HepG2 (cell line): ENCODE results near the gene DNMT1. TPM values are rescaled to one million over a fixed set of nuclear protein-coding genes. Genes with fewer than 3 reads are reported as not detected.

Experiments
- AGO1 ChIP-seq: fragments of 200-400 bp; formaldehyde crosslinking; IDR thresholded peaks from 2 replicates; pipeline ENCODE4 v1.6.1; 2017; ENCODE audit warnings: mild to moderate bottlenecking, low read depth, low read length, moderate library complexity; ENCODE audit not compliant: poor library complexity, severe bottlenecking
- E2F2 ChIP-seq: sonication (generic); formaldehyde crosslinking; IDR thresholded peaks from 2 replicates; pipeline ENCODE4 v1.4.0; 2020; ENCODE audit warnings: missing genetic modification reagents, borderline replicate concordance
- FOXK2 ChIP-seq: fragments of 450-650 bp; IDR thresholded peaks from 2 replicates; pipeline ENCODE4 v1.6.1; 2016
- JUNB ChIP-seq: sonication (generic); formaldehyde crosslinking; IDR thresholded peaks from 2 replicates; pipeline ENCODE4 v1.8.0; 2022; ENCODE audit warnings: missing genetic modification reagents, mild to moderate bottlenecking, borderline replicate concordance
- MIXL1 ChIP-seq: IDR thresholded peaks from 2 replicates; pipeline ENCODE4 v1.6.1; 2016
- NBN ChIP-seq: fragments of 450-650 bp; conservative IDR thresholded peaks from 2 replicates; pipeline ENCODE4 v1.6.1; 2017
- NFKBIZ ChIP-seq: IDR thresholded peaks from 2 replicates; pipeline ENCODE4 v1.6.1; 2018; ENCODE audit warnings: missing genetic modification reagents, missing compliant biosample characterization
- NPAS2 ChIP-seq: sonication (generic); formaldehyde crosslinking; IDR thresholded peaks from 2 replicates; pipeline ENCODE4 v1.8.0; 2022; ENCODE audit warnings: mild to moderate bottlenecking, missing genetic modification reagents, borderline replicate concordance
- PHF20 ChIP-seq: sonication (generic); formaldehyde crosslinking; IDR thresholded peaks from 2 replicates; pipeline ENCODE4 v1.5.0; 2020; ENCODE audit warnings: mild to moderate bottlenecking, missing genetic modification reagents
- PHF8 ChIP-seq: sonication (generic); formaldehyde crosslinking; IDR thresholded peaks from 2 replicates; pipeline ENCODE4 v1.5.0; 2020; ENCODE audit warnings: missing genetic modification reagents
- SALL2 ChIP-seq: sonication (generic); formaldehyde crosslinking; IDR thresholded peaks from 2 replicates; pipeline ENCODE4 v1.8.1; 2023; ENCODE audit warnings: mild to moderate bottlenecking, missing genetic modification reagents, inconsistent platforms
- SNAI1 ChIP-seq: sonication (generic); formaldehyde crosslinking; IDR thresholded peaks from 2 replicates; pipeline ENCODE4 v1.5.0; 2020; ENCODE audit warnings: mild to moderate bottlenecking, missing genetic modification reagents, borderline replicate concordance
- TCF7L2 ChIP-seq: IDR thresholded peaks from 2 replicates; pipeline ENCODE4 v1.6.1; 2011; ENCODE audit warnings: mild to moderate bottlenecking, low read depth, low read length, moderate library complexity
- UBTF ChIP-seq: sonication (generic); formaldehyde crosslinking; IDR thresholded peaks from 2 replicates; pipeline ENCODE4 v1.4.0; 2020; ENCODE audit warnings: mild to moderate bottlenecking, missing genetic modification reagents
- ZBTB37 ChIP-seq: sonication (generic); formaldehyde crosslinking; IDR thresholded peaks from 2 replicates; pipeline ENCODE4 v1.4.0; 2020; ENCODE audit warnings: mild to moderate bottlenecking, missing genetic modification reagents
- ZNF207 ChIP-seq: fragments of 450-650 bp; IDR thresholded peaks from 2 replicates; pipeline ENCODE4 v1.6.1; 2016; ENCODE audit warnings: antibody characterized with exemption, borderline replicate concordance
- ZNF232 ChIP-seq: sonication (generic); formaldehyde crosslinking; IDR thresholded peaks from 2 replicates; pipeline ENCODE4 v1.4.0; 2020; ENCODE audit warnings: missing genetic modification reagents, borderline replicate concordance
- ZNF256 ChIP-seq: sonication (generic); formaldehyde crosslinking; conservative IDR thresholded peaks from 2 replicates; pipeline ENCODE4 v1.4.0; 2020; ENCODE audit warnings: missing genetic modification reagents
- ZNF335 ChIP-seq: sonication (generic); formaldehyde crosslinking; IDR thresholded peaks from 2 replicates; pipeline ENCODE4 v1.4.0; 2020; ENCODE audit warnings: missing genetic modification reagents
- ZNF569 ChIP-seq: sonication (generic); formaldehyde crosslinking; IDR thresholded peaks from 2 replicates; pipeline ENCODE4 v1.5.0; 2020; ENCODE audit warnings: mild to moderate bottlenecking, missing genetic modification reagents, moderate library complexity, borderline replicate concordance
- ZNF576 ChIP-seq: sonication (generic); formaldehyde crosslinking; IDR thresholded peaks from 2 replicates; pipeline ENCODE4 v1.4.0; 2020; ENCODE audit warnings: mild to moderate bottlenecking, missing genetic modification reagents
- ZNF761 ChIP-seq: sonication (generic); formaldehyde crosslinking; conservative IDR thresholded peaks from 2 replicates; pipeline ENCODE4 v1.4.0; 2020; ENCODE audit warnings: mild to moderate bottlenecking, missing genetic modification reagents
- ZNF773 ChIP-seq: sonication (generic); formaldehyde crosslinking; IDR thresholded peaks from 2 replicates; pipeline ENCODE4 v1.4.0; 2020; ENCODE audit warnings: missing genetic modification reagents, borderline replicate concordance
- polyA plus RNA-seq, 8 experiments: library from polyadenylated mRNA; depleted of rRNA in 3 of 8; stranded (reverse) in 7 of 8; unstranded in 1 of 8; fragments of >200 nt; fragmentation: Illumina TruSeq in 4 of 8; extraction: Trizol in 4 of 8; gene quantifications; 2 replicates each; pipeline versions ENCODE4 v1.2.1 to v1.2.3, GENCODE V29; 2011 to 2016; ENCODE audit warnings: low read depth in 4 of 8, missing spikeins in 1 of 8, mixed read lengths in 1 of 8; ENCODE audit not compliant: insufficient read depth in 1 of 8
- total RNA-seq, 5 experiments: library from RNA; depleted of rRNA; stranded (reverse); fragments of >200 nt; fragmentation: Illumina TruSeq; extraction: Trizol; gene quantifications; 2 replicates each; pipeline ENCODE4 v1.2.3, GENCODE V29; 2016; ENCODE audit warnings: low read depth in 1 of 5

DNMT1 gene
- total and polyA plus RNA-seq, 2 of the 13 experiments (the other 11 are each of a cell fraction or from before 2014, with no cell fraction given) = 31.2 to 91.1 TPM

GRCh38 chr19:10194500-10195198, at the start of gene DNMT1 (continued):
- TF ChIP-seq ZBTB37 = no peak
- peak; percentile 52; the same call in 1 of the 2 replicates for TF ChIP-seq UBTF
- no peak for TF ChIP-seq NBN
- TF ChIP-seq PHF8 (CRISPR knock-in tag) = peak; percentile 89
- TF ChIP-seq ZNF569 = no peak
- TF ChIP-seq ZNF335 = no peak
- TF ChIP-seq SNAI1 (CRISPR knock-in tag) = no peak
- TF ChIP-seq JUNB (CRISPR knock-in tag) = peak; percentile 61; the same call in 1 of the 2 replicates
- TF ChIP-seq PHF20 (CRISPR knock-in tag) = peak; percentile 84
- TF ChIP-seq AGO1 = peak; percentile 48
- peak; percentile 54; the same call in 1 of the 2 replicates for TF ChIP-seq ZNF576 (CRISPR knock-in tag)
- TF ChIP-seq NFKBIZ = no peak; the same call in 1 of the 2 replicates
- peak; percentile 74 for TF ChIP-seq SALL2 (CRISPR knock-in tag)
- no peak for TF ChIP-seq ZNF207
- TF ChIP-seq ZNF773 (CRISPR knock-in tag) = no peak
- no peak for TF ChIP-seq NPAS2 (CRISPR knock-in tag)
- TF ChIP-seq MIXL1 = no peak
- no peak for TF ChIP-seq TCF7L2
- TF ChIP-seq ZNF761 (CRISPR knock-in tag) = peak; percentile 69; the same call in 1 of the 2 replicates
- TF ChIP-seq FOXK2 = peak; percentile 98
- TF ChIP-seq E2F2 = peak; percentile 92; the same call in 1 of the 2 replicates
- TF ChIP-seq ZNF256 (CRISPR knock-in tag) = 0 out of 2 replicates have a peak, but pooled peaks have one; percentile 53
- TF ChIP-seq ZNF232 (CRISPR knock-in tag) = no peak
